K562 treated with DMSO at 1 percent for 24 hours (cell line): ENCODE data around the gene SOAT2. TPM values are rescaled to one million over a fixed set of nuclear protein-coding genes. Genes with fewer than 3 reads are reported as not detected.

Experiments
- total RNA-seq: library from RNA; unstranded; fragments of 300-600 nt; gene quantifications from 2 replicates; pipeline ENCODE4 v1.2.3, GENCODE V29; 2022; ENCODE audit warnings: low read depth; ENCODE audit not compliant: insufficient read depth

Gene SOAT2, protein sequence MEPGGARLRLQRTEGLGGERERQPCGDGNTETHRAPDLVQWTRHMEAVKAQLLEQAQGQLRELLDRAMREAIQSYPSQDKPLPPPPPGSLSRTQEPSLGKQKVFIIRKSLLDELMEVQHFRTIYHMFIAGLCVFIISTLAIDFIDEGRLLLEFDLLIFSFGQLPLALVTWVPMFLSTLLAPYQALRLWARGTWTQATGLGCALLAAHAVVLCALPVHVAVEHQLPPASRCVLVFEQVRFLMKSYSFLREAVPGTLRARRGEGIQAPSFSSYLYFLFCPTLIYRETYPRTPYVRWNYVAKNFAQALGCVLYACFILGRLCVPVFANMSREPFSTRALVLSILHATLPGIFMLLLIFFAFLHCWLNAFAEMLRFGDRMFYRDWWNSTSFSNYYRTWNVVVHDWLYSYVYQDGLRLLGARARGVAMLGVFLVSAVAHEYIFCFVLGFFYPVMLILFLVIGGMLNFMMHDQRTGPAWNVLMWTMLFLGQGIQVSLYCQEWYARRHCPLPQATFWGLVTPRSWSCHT
- total RNA-seq = not detected in 2 replicates

DNA sequence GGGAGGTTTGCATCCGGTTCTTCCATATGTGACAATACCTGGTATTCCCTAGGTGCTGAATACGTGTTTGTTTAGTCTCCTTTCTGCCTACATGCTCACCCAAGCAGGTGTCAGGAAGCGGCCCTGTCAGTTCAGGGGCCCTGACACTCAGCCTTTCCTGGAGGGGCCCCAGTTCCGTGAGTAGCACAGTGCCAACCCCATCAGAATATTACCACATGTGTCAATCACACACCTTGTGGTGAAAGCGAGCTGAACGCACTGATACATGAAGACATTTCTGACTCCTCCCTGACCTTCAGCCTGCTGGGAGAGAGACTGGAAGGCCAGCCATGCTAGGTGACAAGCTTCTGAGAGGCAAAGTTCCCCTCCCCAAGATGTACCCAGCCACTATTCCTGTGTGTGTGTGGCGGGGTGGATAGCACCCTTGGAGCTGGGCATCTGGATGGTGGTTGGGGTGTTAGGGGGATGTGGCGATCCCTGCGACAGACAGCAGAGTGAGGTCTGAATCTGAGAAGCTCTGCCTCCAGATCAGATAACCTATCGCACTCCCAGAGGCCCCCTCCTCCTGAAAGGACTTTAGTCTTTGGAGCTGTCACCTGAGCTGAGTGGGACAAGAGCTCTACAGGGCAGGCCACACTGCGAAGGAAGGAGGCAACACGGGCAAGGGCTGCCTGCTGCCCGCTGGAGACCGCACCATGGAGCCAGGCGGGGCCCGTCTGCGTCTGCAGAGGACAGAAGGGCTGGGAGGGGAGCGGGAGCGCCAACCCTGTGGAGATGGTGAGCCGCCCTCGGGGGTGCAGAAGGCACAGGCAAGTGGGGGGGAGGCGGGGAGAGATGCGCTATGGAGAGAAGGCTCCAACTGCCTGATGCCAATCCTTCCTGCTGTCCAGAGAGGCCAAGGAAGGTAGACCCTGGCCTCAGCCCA, at the start of gene SOAT2:
SOAT2 (plus strand) TSS at position 604 of the 925 bp plus-strand sequence; CDS start at position 696, 92 bp downstream.

GRCh38 chr12:53079226-53080117, 23.8 kb upstream of the SOAT2 start, which contains the start of gene SPRYD3:
TSS of gene SPRYD3 (minus strand) at chr12:53079390. CDS start at chr12:53079333, 57 bp downstream.

DNA sequence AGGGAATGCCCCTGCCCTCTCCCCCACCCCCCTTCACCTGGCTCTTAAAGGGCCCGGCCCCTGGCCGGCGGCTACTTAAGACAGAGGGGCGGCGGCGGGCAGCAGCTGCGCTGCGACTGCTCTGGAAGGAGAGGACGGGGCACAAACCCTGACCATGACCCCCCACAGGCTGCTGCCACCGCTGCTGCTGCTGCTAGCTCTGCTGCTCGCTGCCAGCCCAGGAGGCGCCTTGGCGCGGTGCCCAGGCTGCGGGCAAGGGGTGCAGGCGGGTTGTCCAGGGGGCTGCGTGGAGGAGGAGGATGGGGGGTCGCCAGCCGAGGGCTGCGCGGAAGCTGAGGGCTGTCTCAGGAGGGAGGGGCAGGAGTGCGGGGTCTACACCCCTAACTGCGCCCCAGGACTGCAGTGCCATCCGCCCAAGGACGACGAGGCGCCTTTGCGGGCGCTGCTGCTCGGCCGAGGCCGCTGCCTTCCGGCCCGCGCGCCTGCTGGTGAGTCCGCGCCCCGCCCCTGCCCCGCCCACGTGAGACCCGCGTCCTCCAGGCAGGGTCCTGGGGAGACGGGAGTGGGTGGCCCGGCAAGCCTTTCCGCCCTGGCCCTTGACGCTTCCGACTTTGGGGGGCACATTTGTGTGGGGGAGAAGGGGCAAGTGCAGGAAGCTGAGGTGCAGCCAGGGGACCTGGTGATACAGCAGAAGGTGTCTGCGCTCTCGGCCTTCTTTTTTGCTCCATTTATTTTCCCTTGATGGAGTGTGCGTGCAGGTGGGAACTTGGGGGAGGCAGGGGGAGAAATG, 5.5 kb upstream of the SOAT2 start, which contains the start of gene IGFBP6:
IGFBP6 (plus strand) TSS at position 104 of the 790 bp plus-strand sequence; CDS start at position 155, 51 bp downstream.

Other genes starting within 250 kb of the SOAT2 start
- gene KRT8, start 198.4 kb upstream of the SOAT2 start, total RNA-seq = 613 and 644 TPM in 2 replicates
- gene KRT18, start 154.4 kb upstream of the SOAT2 start, total RNA-seq = 385 and 414 TPM in 2 replicates
- 250 and 262 TPM in 2 replicates for gene EIF4B, start 97.0 kb upstream of the SOAT2 start, total RNA-seq
- gene TNS2, start 53.4 kb upstream of the SOAT2 start, total RNA-seq = 5.0 and 7.3 TPM in 2 replicates
- gene SPRYD3, start 24.1 kb upstream of the SOAT2 start, total RNA-seq = 25.9 and 26.5 TPM in 2 replicates
- 1.4 TPM in 1 of 2 replicates, not detected in the other for gene IGFBP6, start 5.8 kb upstream of the SOAT2 start, total RNA-seq
- gene ZNF740, start 77.2 kb downstream of the SOAT2 start, total RNA-seq = 17.8 and 19.3 TPM in 2 replicates
- gene CSAD, start 77.4 kb downstream of the SOAT2 start, total RNA-seq = 11.8 and 13.8 TPM in 2 replicates
- 1.4 and 1.6 TPM in 2 replicates for gene ITGB7, start 103.8 kb downstream of the SOAT2 start, total RNA-seq
- gene RARG, start 128.7 kb downstream of the SOAT2 start, total RNA-seq = 5.7 and 8.1 TPM in 2 replicates
- 35.7 and 41.1 TPM in 2 replicates for gene ESPL1, start 164.8 kb downstream of the SOAT2 start, total RNA-seq
- 578 and 589 TPM in 2 replicates for gene PFDN5, start 192.1 kb downstream of the SOAT2 start, total RNA-seq
- 4.4 and 6.6 TPM in 2 replicates for gene MYG1, start 196.2 kb downstream of the SOAT2 start, total RNA-seq
- 76.6 and 87.2 TPM in 2 replicates for gene AAAS, start 218.1 kb downstream of the SOAT2 start, total RNA-seq
- not detected in 2 replicates for gene SP7, start 232.9 kb downstream of the SOAT2 start, total RNA-seq